Endothelial cell of umbilical vein (primary cell): ENCODE results near the gene NRXN3. TPM values are rescaled to one million over a fixed set of nuclear protein-coding genes. Genes with fewer than 3 reads are reported as not detected.

Experiments used
- BruUV-seq: library from RNA; stranded (reverse); fragments of 400-500 nt; replicated peaks from 2 replicates; lab custom pipeline; 2021; lab: Mats Ljungman, UMichigan
- CTCF ChIA-PET: fragments of 300-600, 350-600 bp; sonication (Branson Sonifier 250); formaldehyde crosslinking; loops from one replicate; lab custom pipeline; 2021; ENCODE audit warnings: antibody characterized with exemption, inconsistent platforms; lab: Charles Lee
- POLR2A ChIA-PET: fragments of 300-600, 350-600 bp; sonication (Branson Sonifier 250); formaldehyde crosslinking; loops from one replicate; lab custom pipeline; 2021; ENCODE audit warnings: antibody characterized with exemption, inconsistent platforms; lab: Charles Lee
- DNase-seq: peaks from one replicate; pipeline ENCODE4 v3.0.0-alpha.2; 2011; ENCODE audit warnings: low read depth, low spot score
- FAIRE-seq: peaks from 2 replicates; lab custom pipeline; 2011; peaks lifted over from hg19 to GRCh38; lab: Jason Lieb, UNC
- H2AFZ ChIP-seq: 2 replicates; pipeline ENCODE4 v1.6.0; 2012; ENCODE audit warnings: low read depth, low read length, control low read depth, inconsistent platforms
- H3K27ac ChIP-seq: 2 replicates; pipeline ENCODE4 v1.5.1; 2011; ENCODE audit warnings: low read depth, mild to moderate bottlenecking, control low read depth, low read length, moderate library complexity; ENCODE audit not compliant: insufficient read depth
- H3K27me3 ChIP-seq, 2 experiments: 2 replicates each; pipeline versions ENCODE4 v1.6.0 to v1.6.1; 2011; ENCODE audit warnings: low read length in 2 of 2, mixed read lengths in 1 of 2; ENCODE audit not compliant: control insufficient read depth in 2 of 2, insufficient read depth in 2 of 2
- H3K36me3 ChIP-seq, 2 experiments: 2 replicates in 1 of 2; 3 replicates in 1 of 2; pipeline ENCODE4 v1.5.1; 2011; ENCODE audit warnings: low read length in 2 of 2, mild to moderate bottlenecking in 1 of 2, moderate library complexity in 1 of 2; ENCODE audit not compliant: control insufficient read depth in 2 of 2, insufficient read depth in 2 of 2; ENCODE audit errors: extremely low read depth in 1 of 2
- H3K4me1 ChIP-seq: 3 replicates; pipeline ENCODE4 v1.5.1; 2011; ENCODE audit warnings: mild to moderate bottlenecking, low read length; ENCODE audit not compliant: control insufficient read depth, insufficient read depth; ENCODE audit errors: extremely low read depth
- H3K4me2 ChIP-seq: 2 replicates; pipeline ENCODE4 v1.6.1; 2011; ENCODE audit warnings: low read length, control low read depth, mixed read lengths; ENCODE audit not compliant: insufficient read depth
- H3K4me3 ChIP-seq, 3 experiments: fragments of 200-600 bp in 1 of 3; sonication (generic), shearing (Covaris generic) in 1 of 3; replicated peaks in 1 of 3; 2 replicates each; pipeline ENCODE4 v1.5.1; 2011 to 2016; ENCODE audit warnings: control low read depth in 3 of 3, low read length in 3 of 3, mild to moderate bottlenecking in 2 of 3, inconsistent platforms in 1 of 3, low read depth in 1 of 3, moderate library complexity in 1 of 3; ENCODE audit not compliant: insufficient read depth in 1 of 3
- H3K79me2 ChIP-seq: 2 replicates; pipeline ENCODE4 v1.6.0; 2012; ENCODE audit warnings: low read length, inconsistent platforms; ENCODE audit not compliant: control insufficient read depth, insufficient read depth
- H3K9ac ChIP-seq: replicated peaks from 2 replicates; pipeline ENCODE3; 2011; ENCODE audit warnings: low read length, control low read depth; ENCODE audit not compliant: insufficient read depth; ENCODE audit errors: extremely low read depth
- H3K9me1 ChIP-seq: replicated peaks from 3 replicates; pipeline ENCODE4 v1.6.0; 2011; ENCODE audit warnings: mild to moderate bottlenecking, low read length; ENCODE audit not compliant: control insufficient read depth, insufficient read depth; ENCODE audit errors: extremely low read depth
- H3K9me3 ChIP-seq: replicated peaks from 2 replicates; pipeline ENCODE4 v1.5.1; 2012; ENCODE audit warnings: low read length, inconsistent platforms; ENCODE audit not compliant: control insufficient read depth, insufficient read depth
- H4K20me1 ChIP-seq: replicated peaks from 2 replicates; pipeline ENCODE3; 2011; ENCODE audit warnings: mild to moderate bottlenecking, low read length; ENCODE audit not compliant: control insufficient read depth, insufficient read depth; ENCODE audit errors: extremely low read depth
- EZH2 ChIP-seq: IDR thresholded peaks from 2 replicates; pipeline ENCODE4 v1.6.1; 2012; ENCODE audit warnings: borderline replicate concordance, low read depth, mild to moderate bottlenecking, moderate library complexity, low read length, inconsistent platforms; ENCODE audit not compliant: severe bottlenecking
- FOS ChIP-seq: IDR thresholded peaks from 2 replicates; pipeline ENCODE4 v1.6.1; 2011; ENCODE audit warnings: mild to moderate bottlenecking, low read length, moderate library complexity, borderline replicate concordance; ENCODE audit not compliant: insufficient read depth
- GATA2 ChIP-seq: IDR thresholded peaks from 2 replicates; pipeline ENCODE4 v1.7.0; 2011; ENCODE audit warnings: low read depth, mild to moderate bottlenecking, moderate library complexity, mixed read lengths, low read length; ENCODE audit not compliant: insufficient read length, insufficient read depth
- JUN ChIP-seq: IDR thresholded peaks from 2 replicates; pipeline ENCODE4 v1.6.1; 2011; ENCODE audit warnings: borderline replicate concordance, low read depth; ENCODE audit not compliant: insufficient read length, insufficient read depth
- MAX ChIP-seq: IDR thresholded peaks from 2 replicates; pipeline ENCODE4 v1.6.1; 2011; ENCODE audit not compliant: insufficient read depth, insufficient read length
- MYC ChIP-seq: IDR thresholded peaks from one replicate; pipeline ENCODE4 v1.6.1; 2011; ENCODE audit warnings: mild to moderate bottlenecking, low read depth, low read length
- POLR2A ChIP-seq: IDR thresholded peaks from 2 replicates; pipeline ENCODE4 v1.6.1; 2012; ENCODE audit warnings: low read depth, mild to moderate bottlenecking, control low read depth, low read length
- POLR2AphosphoS5 ChIP-seq: IDR thresholded peaks from 2 replicates; pipeline ENCODE4 v1.6.1; 2012; ENCODE audit warnings: low read depth, mild to moderate bottlenecking, control low read depth, low read length, moderate library complexity; ENCODE audit not compliant: insufficient read depth
- dilution Hi-C: fragments of 300-500 bp; cut with MboI; formaldehyde crosslinking; loops from one replicate; pipeline ENCODE4 v1.15.0; 2019; ENCODE audit warnings: low sequenced_read_pairs; ENCODE audit not compliant: extremely low pct_ligation_motif_present
- intact Hi-C: fragments of 100-400 bp; cut with micrococcal nuclease; formaldehyde crosslinking; loops from one replicate; pipeline ENCODE4 v1.10.0; 2022
- polyA plus RNA-seq, 4 experiments: library from polyadenylated mRNA; depleted of rRNA in 3 of 4; stranded (reverse) in 3 of 4; unstranded in 1 of 4; fragments of >200 nt; gene quantifications; 2 replicates each; pipeline versions ENCODE4 v1.2.1 to v1.2.3, GENCODE V29; 2011 to 2012; ENCODE audit warnings: missing spikeins in 1 of 4
- total RNA-seq: library from RNA; stranded (reverse); gene quantifications from 2 replicates; pipeline ENCODE4 v1.2.3, GENCODE V29; 2021

Gene NRXN3
- total and polyA plus RNA-seq, 2 donors (not counting 3 experiments of a cell fraction or from before 2014, with no cell fraction given), result 0.72 to 4.2 TPM

GRCh38 chr14:79482825-79483224 is 1312.7 kb downstream of the NRXN3 start:
- BruUV-seq, result no TSS peak
- DNase-seq, result no peak

GRCh38 chr14:79483477-79484388 is 1313.6 kb downstream of the NRXN3 start:
- POLR2A ChIA-PET, result interaction anchor here (0.6 kb wide), 1 partner anchor 81 kb away, joined by 3 read pairs; no protein-coding TSS in a partner anchor
- CTCF ChIA-PET, result interaction anchor here (0.6 kb wide), 1 partner anchor 566 kb away, joined by 3 read pairs; no protein-coding TSS in a partner anchor
- H3K9ac ChIP-seq, result no peak overlapping the region
- dilution Hi-C loops (no loop called here), intact Hi-C loops (no loop called here)
- H3K4me2 ChIP-seq, result no peak overlapping the region
- H3K4me1 ChIP-seq, result no peaks in the 10 kb centered on the region
- DNase-seq (no peak), FAIRE-seq (no peak)
- BruUV-seq, result no TSS peak
- no peaks in the 10 kb centered on the region for H3K27me3 ChIP-seq
- H2AFZ ChIP-seq, result no peak overlapping the region
- H3K79me2 ChIP-seq, result no peaks in the 10 kb centered on the region
- H4K20me1 ChIP-seq, result no peaks in the 10 kb centered on the region
- H3K9me1 ChIP-seq, result no peaks in the 10 kb centered on the region
- H3K36me3 ChIP-seq, result no peaks in the 10 kb centered on the region
- no peaks in the 10 kb centered on the region for H3K9me3 ChIP-seq
- no peak overlapping the region for H3K27ac ChIP-seq
- TF ChIP-seq EZH2 (no peak), MYC (no peak), FOS (peak; percentile 66), GATA2 (peak; percentile 18)
- no peak overlapping the region for H3K4me3 ChIP-seq

More at GRCh38 chr14:79482825-79483224, 1312.7 kb downstream of the NRXN3 start:
- no peaks in the 10 kb centered on the region for H3K79me2 ChIP-seq
- dilution Hi-C loops, result no loop called here
- no peak overlapping the region for H2AFZ ChIP-seq
- H3K36me3 ChIP-seq, result no peaks in the 10 kb centered on the region
- no peaks in the 10 kb centered on the region for H4K20me1 ChIP-seq
- CTCF ChIA-PET, result no interaction called here
- H3K9ac ChIP-seq, result no peak overlapping the region
- no peak overlapping the region for H3K27ac ChIP-seq
- TF ChIP-seq MAX (no peak), JUN (no peak), EZH2 (no peak), FOS (no peak), GATA2 (no peak), POLR2A (no peak), POLR2AphosphoS5 (no peak)
- no peak overlapping the region for H3K4me2 ChIP-seq
- no peaks in the 10 kb centered on the region for H3K4me1 ChIP-seq
- FAIRE-seq, result no peak
- H3K27me3 ChIP-seq, result no peaks in the 10 kb centered on the region
- no peak overlapping the region for H3K4me3 ChIP-seq
- intact Hi-C loops, result no loop called here
- POLR2A ChIA-PET, result no interaction called here
- no peaks in the 10 kb centered on the region for H3K9me3 ChIP-seq
- no peaks in the 10 kb centered on the region for H3K9me1 ChIP-seq
